SK-N-SH (cell line): ENCODE measurements around the gene PRR15L. TPM values are rescaled to one million over a fixed set of nuclear protein-coding genes. Genes with fewer than 3 reads are reported as not detected.

Experiments
- CTCF ChIA-PET: fragments of 300-600, 350-600 bp; formaldehyde crosslinking; extraction: SDS; loops from one replicate; lab custom pipeline; 2021; lab: Yijun Ruan, JAX
- POLR2A ChIA-PET: fragments of 350-600 bp; sonication (Branson Sonifier 250); formaldehyde crosslinking; extraction: SDS; loops from one replicate; lab custom pipeline; 2020; ENCODE audit warnings: antibody characterized with exemption, inconsistent platforms; lab: Yijun Ruan, JAX
- DNase-seq: peaks from one replicate; pipeline ENCODE4 v3.0.0; 2012
- H2AFZ ChIP-seq: fragments of 200-600 bp; sonication (generic); 2 replicates; pipeline ENCODE4 v1.8.1; 2016; ENCODE audit warnings: antibody characterized with exemption, mild to moderate bottlenecking, low read depth
- H3F3A ChIP-seq: fragments of 200-600 bp; sonication (generic); replicated peaks from 2 replicates; pipeline ENCODE3; 2016; ENCODE audit warnings: antibody characterized with exemption, mild to moderate bottlenecking; ENCODE audit not compliant: insufficient read depth
- H3K27ac ChIP-seq, 2 experiments: fragments of 200-500 bp in 1 of 2; fragments of 200-600 bp in 1 of 2; sonication (Bioruptor generic) in 1 of 2; sonication (generic), shearing (Covaris generic) in 1 of 2; 2 replicates each; pipeline versions ENCODE4 v1.5.1 to v1.6.1; 2014 to 2016; ENCODE audit warnings: low read depth in 2 of 2, inconsistent platforms in 1 of 2, low read length in 1 of 2, mild to moderate bottlenecking in 1 of 2, mixed read lengths in 1 of 2
- H3K27me3 ChIP-seq: fragments of 200-600 bp; sonication (generic), shearing (Covaris generic); 2 replicates; pipeline ENCODE4 v1.6.1; 2016; ENCODE audit warnings: mixed run types; ENCODE audit not compliant: insufficient read depth
- H3K36me3 ChIP-seq, 2 experiments: fragments of 200-500 bp in 1 of 2; fragments of 200-600 bp in 1 of 2; sonication (Bioruptor generic) in 1 of 2; sonication (generic) in 1 of 2; replicated peaks in 1 of 2; 2 replicates each; pipeline versions ENCODE3 to v1.5.1; 2014 to 2016; ENCODE audit warnings: low read length in 1 of 2, mild to moderate bottlenecking in 1 of 2; ENCODE audit not compliant: insufficient read depth in 2 of 2, control insufficient read depth in 1 of 2
- H3K4me1 ChIP-seq, 2 experiments: fragments of 200-500 bp in 1 of 2; fragments of 200-600 bp in 1 of 2; sonication (Bioruptor generic) in 1 of 2; sonication (generic), shearing (Covaris generic) in 1 of 2; 2 replicates each; pipeline versions ENCODE4 v1.5.1 to v1.6.1; 2014 to 2016; ENCODE audit warnings: low read depth in 1 of 2, low read length in 1 of 2, mixed run types in 1 of 2; ENCODE audit not compliant: insufficient read depth in 2 of 2, control insufficient read depth in 1 of 2
- H3K4me2 ChIP-seq: fragments of 200-600 bp; sonication (generic), shearing (Covaris generic); 2 replicates; pipeline ENCODE4 v1.6.1; 2017; ENCODE audit warnings: mixed run types
- H3K4me3 ChIP-seq, 2 experiments: fragments of 200-500 bp in 1 of 2; fragments of 200-600 bp in 1 of 2; sonication (Bioruptor generic) in 1 of 2; sonication (generic), shearing (Covaris generic) in 1 of 2; 2 replicates each; pipeline versions ENCODE4 v1.5.1 to v1.8.1; 2014 to 2016; ENCODE audit warnings: low read depth in 2 of 2, inconsistent platforms in 1 of 2, low read length in 1 of 2, mild to moderate bottlenecking in 1 of 2, mixed read lengths in 1 of 2, moderate library complexity in 1 of 2
- H3K79me2 ChIP-seq: fragments of 200-600 bp; sonication (generic); 2 replicates; pipeline ENCODE4 v1.8.1; 2017; ENCODE audit warnings: mild to moderate bottlenecking; ENCODE audit not compliant: insufficient read depth
- H3K9ac ChIP-seq: fragments of 200-600 bp; sonication (generic); 2 replicates; pipeline ENCODE4 v1.6.1; 2017; ENCODE audit warnings: mixed run types
- H3K9me2 ChIP-seq: fragments of 200-600 bp; sonication (generic); 2 replicates; pipeline ENCODE4 v1.6.1; 2017; ENCODE audit warnings: mixed run types
- H3K9me3 ChIP-seq: fragments of 200-600 bp; sonication (generic); 2 replicates; pipeline ENCODE4 v1.6.1; 2017; ENCODE audit warnings: mixed run types, mild to moderate bottlenecking, moderate library complexity
- H4K20me1 ChIP-seq: fragments of 200-600 bp; sonication (generic); 2 replicates; pipeline ENCODE4 v1.6.1; 2017; ENCODE audit warnings: mild to moderate bottlenecking, mixed run types; ENCODE audit not compliant: insufficient read depth
- ELF1 ChIP-seq: IDR thresholded peaks from 2 replicates; pipeline ENCODE4 v1.4.0; 2012
- FOSL2 ChIP-seq: IDR thresholded peaks from 2 replicates; pipeline ENCODE4 v1.4.0; 2012; ENCODE audit warnings: low read depth, mild to moderate bottlenecking, moderate library complexity, borderline replicate concordance
- FOXJ3 ChIP-seq: sonication (generic); formaldehyde crosslinking; IDR thresholded peaks from 2 replicates; pipeline ENCODE4 v1.5.1; 2020; ENCODE audit warnings: mild to moderate bottlenecking, missing genetic modification reagents
- FOXM1 ChIP-seq: IDR thresholded peaks from 2 replicates; pipeline ENCODE4 v1.4.0; 2012; ENCODE audit warnings: low read depth, mild to moderate bottlenecking
- GABPA ChIP-seq: IDR thresholded peaks from 2 replicates; pipeline ENCODE4 v1.4.0; 2012; ENCODE audit warnings: low read depth, mild to moderate bottlenecking
- JUND ChIP-seq: IDR thresholded peaks from 2 replicates; pipeline ENCODE4 v1.4.0; 2012
- MEF2A ChIP-seq: IDR thresholded peaks from 2 replicates; pipeline ENCODE4 v1.4.0; 2012; ENCODE audit warnings: low read depth, borderline replicate concordance
- MXI1 ChIP-seq: IDR thresholded peaks from 2 replicates; pipeline ENCODE4 v1.6.1; 2012; ENCODE audit warnings: mild to moderate bottlenecking, low read depth, low read length, improper control_type of control experiment
- POLR2AphosphoS5 ChIP-seq: IDR thresholded peaks from 2 replicates; pipeline ENCODE4 v1.6.1; 2012; ENCODE audit warnings: low read depth, low read length
- RCOR1 ChIP-seq: fragments of 150-350 bp; IDR thresholded peaks from 2 replicates; pipeline ENCODE4 v1.6.1; 2017; ENCODE audit warnings: antibody characterized with exemption, low read length
- SIN3A ChIP-seq: IDR thresholded peaks from 2 replicates; pipeline ENCODE4 v1.6.1; 2012; ENCODE audit warnings: low read depth, mild to moderate bottlenecking, low read length, moderate library complexity, borderline replicate concordance
- SMC3 ChIP-seq: IDR thresholded peaks from 2 replicates; pipeline ENCODE4 v1.6.1; 2012; ENCODE audit warnings: low read depth, low read length, improper control_type of control experiment
- TAF1 ChIP-seq: IDR thresholded peaks from 2 replicates; pipeline ENCODE4 v1.6.1; 2012; ENCODE audit warnings: low read depth, mild to moderate bottlenecking, low read length, moderate library complexity, borderline replicate concordance
- TCF12 ChIP-seq: IDR thresholded peaks from 2 replicates; pipeline ENCODE4 v1.4.0; 2012
- TEAD4 ChIP-seq: IDR thresholded peaks from 2 replicates; pipeline ENCODE4 v1.4.0; 2012; ENCODE audit warnings: mild to moderate bottlenecking, borderline replicate concordance; ENCODE audit not compliant: insufficient read depth
- YY1 ChIP-seq: IDR thresholded peaks from 2 replicates; pipeline ENCODE4 v1.4.0; 2012; ENCODE audit warnings: low read depth, mild to moderate bottlenecking
- WGBS: methylation state at CpG from one replicate; pipeline ENCODE4 v1.1.6; 2017; ENCODE audit warnings: low lambda C conversion rate; 5-methylcytosine and 5-hydroxymethylcytosine counted together
- polyA plus RNA-seq, 3 experiments: library from polyadenylated mRNA; depleted of rRNA; stranded (reverse); fragments of >200 nt; gene quantifications; 2 replicates each; pipeline ENCODE4 v1.2.3, GENCODE V29; 2012
- TF ChIP-seq, protein P1 (sequence below): fragments of 150-350 bp; IDR thresholded peaks from 2 replicates; pipeline ENCODE4 v1.6.1; 2016; ENCODE audit warnings: mild to moderate bottlenecking, low read depth, low read length
- TF ChIP-seq, protein P2 (sequence below): IDR thresholded peaks from 2 replicates; pipeline ENCODE4 v1.4.0; 2012; ENCODE audit warnings: low read depth, borderline replicate concordance
- TF ChIP-seq, protein P3 (sequence below): IDR thresholded peaks from 2 replicates; pipeline ENCODE4 v1.4.0; 2012; ENCODE audit warnings: low read depth
- TF ChIP-seq, protein P4 (sequence below): fragments of 200-600 bp; sonication (generic); IDR thresholded peaks from 2 replicates; pipeline ENCODE4 v1.6.1; 2017; ENCODE audit warnings: antibody characterized with exemption, mild to moderate bottlenecking, moderate library complexity

PRR15L gene
- polyA plus RNA-seq, 1 of the 3 experiments (the other 2 are of a cell fraction) = not detected

DNA sequence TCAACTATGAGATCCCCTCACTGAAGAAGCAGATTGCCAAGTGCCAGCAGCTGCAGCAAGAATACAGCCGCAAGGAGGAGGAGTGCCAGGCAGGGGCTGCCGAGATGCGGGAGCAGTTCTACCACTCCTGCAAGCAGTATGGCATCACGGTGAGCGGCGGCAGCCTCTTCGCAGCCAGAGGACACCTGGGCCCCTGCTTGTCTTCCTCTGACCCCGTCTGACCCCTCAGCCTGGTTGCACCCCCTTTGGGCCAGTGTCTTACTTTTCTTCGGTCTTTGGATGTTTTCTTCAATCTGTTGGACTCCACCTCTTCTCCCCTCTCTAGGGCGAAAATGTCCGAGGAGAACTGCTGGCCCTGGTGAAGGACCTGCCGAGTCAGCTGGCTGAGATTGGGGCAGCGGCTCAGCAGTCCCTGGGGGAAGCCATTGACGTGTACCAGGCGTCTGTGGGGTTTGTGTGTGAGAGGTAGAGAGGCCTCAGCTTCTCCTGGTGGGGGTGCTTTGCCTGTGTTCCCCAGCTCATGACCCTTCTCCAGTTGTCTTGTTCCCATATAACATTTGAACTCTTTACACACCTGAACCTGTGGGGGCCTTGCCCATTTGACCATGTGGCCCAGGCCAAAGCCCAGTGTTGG lies 17.6 kb upstream of the PRR15L start:
- Histone ChIP-seq H4K20me1 (no peaks in the 10 kb centered on the region), H3K9ac (no peak overlapping the region), H3K4me2 (no peak overlapping the region), H3K36me3 (peaks cover 47 to 63% of the 10 kb centered on the region in 2 experiments), H3K27me3 (no peaks in the 10 kb centered on the region), H3K4me1 (peaks cover 14 to 36% of the 10 kb centered on the region in 2 experiments; a peak in 3 of 4 replicates), H3K4me3 (no peak overlapping the region), H3K9me3 (no peaks in the 10 kb centered on the region), H3F3A (no peaks in the 10 kb centered on the region), H2AFZ (no peak overlapping the region)
- TF ChIP-seq TAF1 (no peak), FOSL2 (no peak), TCF12 (no peak), TEAD4 (no peak), SMC3 (no peak), JUND (no peak), POLR2AphosphoS5 (no peak), YY1 (no peak), ELF1 (no peak), MXI1 (no peak), GABPA (no peak), RCOR1 (no peak), FOXJ3 (CRISPR knock-in tag) (no peak), FOXM1 (no peak), SIN3A (no peak), MEF2A (no peak)
- TF ChIP-seq, protein P1, sequence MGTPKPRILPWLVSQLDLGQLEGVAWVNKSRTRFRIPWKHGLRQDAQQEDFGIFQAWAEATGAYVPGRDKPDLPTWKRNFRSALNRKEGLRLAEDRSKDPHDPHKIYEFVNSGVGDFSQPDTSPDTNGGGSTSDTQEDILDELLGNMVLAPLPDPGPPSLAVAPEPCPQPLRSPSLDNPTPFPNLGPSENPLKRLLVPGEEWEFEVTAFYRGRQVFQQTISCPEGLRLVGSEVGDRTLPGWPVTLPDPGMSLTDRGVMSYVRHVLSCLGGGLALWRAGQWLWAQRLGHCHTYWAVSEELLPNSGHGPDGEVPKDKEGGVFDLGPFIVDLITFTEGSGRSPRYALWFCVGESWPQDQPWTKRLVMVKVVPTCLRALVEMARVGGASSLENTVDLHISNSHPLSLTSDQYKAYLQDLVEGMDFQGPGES = no peak
- TF ChIP-seq, protein P2, sequence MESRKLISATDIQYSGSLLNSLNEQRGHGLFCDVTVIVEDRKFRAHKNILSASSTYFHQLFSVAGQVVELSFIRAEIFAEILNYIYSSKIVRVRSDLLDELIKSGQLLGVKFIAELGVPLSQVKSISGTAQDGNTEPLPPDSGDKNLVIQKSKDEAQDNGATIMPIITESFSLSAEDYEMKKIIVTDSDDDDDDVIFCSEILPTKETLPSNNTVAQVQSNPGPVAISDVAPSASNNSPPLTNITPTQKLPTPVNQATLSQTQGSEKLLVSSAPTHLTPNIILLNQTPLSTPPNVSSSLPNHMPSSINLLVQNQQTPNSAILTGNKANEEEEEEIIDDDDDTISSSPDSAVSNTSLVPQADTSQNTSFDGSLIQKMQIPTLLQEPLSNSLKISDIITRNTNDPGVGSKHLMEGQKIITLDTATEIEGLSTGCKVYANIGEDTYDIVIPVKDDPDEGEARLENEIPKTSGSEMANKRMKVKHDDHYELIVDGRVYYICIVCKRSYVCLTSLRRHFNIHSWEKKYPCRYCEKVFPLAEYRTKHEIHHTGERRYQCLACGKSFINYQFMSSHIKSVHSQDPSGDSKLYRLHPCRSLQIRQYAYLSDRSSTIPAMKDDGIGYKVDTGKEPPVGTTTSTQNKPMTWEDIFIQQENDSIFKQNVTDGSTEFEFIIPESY = no peak
- TF ChIP-seq, protein P3, sequence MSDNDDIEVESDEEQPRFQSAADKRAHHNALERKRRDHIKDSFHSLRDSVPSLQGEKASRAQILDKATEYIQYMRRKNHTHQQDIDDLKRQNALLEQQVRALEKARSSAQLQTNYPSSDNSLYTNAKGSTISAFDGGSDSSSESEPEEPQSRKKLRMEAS = no peak
- TF ChIP-seq, protein P4, sequence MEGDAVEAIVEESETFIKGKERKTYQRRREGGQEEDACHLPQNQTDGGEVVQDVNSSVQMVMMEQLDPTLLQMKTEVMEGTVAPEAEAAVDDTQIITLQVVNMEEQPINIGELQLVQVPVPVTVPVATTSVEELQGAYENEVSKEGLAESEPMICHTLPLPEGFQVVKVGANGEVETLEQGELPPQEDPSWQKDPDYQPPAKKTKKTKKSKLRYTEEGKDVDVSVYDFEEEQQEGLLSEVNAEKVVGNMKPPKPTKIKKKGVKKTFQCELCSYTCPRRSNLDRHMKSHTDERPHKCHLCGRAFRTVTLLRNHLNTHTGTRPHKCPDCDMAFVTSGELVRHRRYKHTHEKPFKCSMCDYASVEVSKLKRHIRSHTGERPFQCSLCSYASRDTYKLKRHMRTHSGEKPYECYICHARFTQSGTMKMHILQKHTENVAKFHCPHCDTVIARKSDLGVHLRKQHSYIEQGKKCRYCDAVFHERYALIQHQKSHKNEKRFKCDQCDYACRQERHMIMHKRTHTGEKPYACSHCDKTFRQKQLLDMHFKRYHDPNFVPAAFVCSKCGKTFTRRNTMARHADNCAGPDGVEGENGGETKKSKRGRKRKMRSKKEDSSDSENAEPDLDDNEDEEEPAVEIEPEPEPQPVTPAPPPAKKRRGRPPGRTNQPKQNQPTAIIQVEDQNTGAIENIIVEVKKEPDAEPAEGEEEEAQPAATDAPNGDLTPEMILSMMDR = no peak
- TF ChIP-seq, all 33 proteins: peak for 0
- CTCF ChIA-PET = interaction anchor here (1.1 to 41.8 kb wide), 4 partner anchors 24 to 41 kb away, joined by 3 to 1752 read pairs (median 610); partner anchors contain the start of genes PNPO and PRR15L
- H3K79me2 ChIP-seq = peaks cover 23% of the 10 kb centered on the region
- H3K27ac ChIP-seq = no peak overlapping the region
- DNase-seq = no peak
- WGBS = 90% methylated on average over 15 of the region's 15 CpGs
- POLR2A ChIA-PET = interaction anchor here (1.8 kb wide), 1 partner anchor 43 kb away, joined by 11 read pairs; no protein-coding TSS in a partner anchor
- no peaks in the 10 kb centered on the region for H3K9me2 ChIP-seq
